Activated CD4-positive, alpha-beta memory T cell treated with anti-CD3 and anti-CD28 coated beads for 36 hours (primary cell): Measurements from ENCODE around the gene ASB16. TPM values are rescaled to one million over a fixed set of nuclear protein-coding genes. Genes with fewer than 3 reads are reported as not detected.

Experiments
- CTCF ChIA-PET: fragments of 350-600 bp; sonication (Branson Sonifier 250); formaldehyde crosslinking; loops from one replicate; lab custom pipeline; 2021; ENCODE audit warnings: antibody characterized with exemption, inconsistent platforms; lab: Charles Lee
- POLR2A ChIA-PET: fragments of 350-600 bp; sonication (Branson Sonifier 250); formaldehyde crosslinking; loops from one replicate; lab custom pipeline; 2021; ENCODE audit warnings: antibody characterized with exemption; lab: Charles Lee
- DNase-seq: peaks from one replicate; pipeline ENCODE4 v3.0.0-alpha.2; 2020
- H3K27ac Mint-ChIP-seq: one replicate; pipeline ENCODE4 v1.8.0; 2021; ENCODE audit warnings: mixed read lengths
- H3K27me3 Mint-ChIP-seq: one replicate; pipeline ENCODE4 v1.8.0; 2021; ENCODE audit warnings: mixed read lengths
- H3K36me3 Mint-ChIP-seq: one replicate; pipeline ENCODE4 v1.8.0; 2021; ENCODE audit warnings: mixed read lengths
- H3K4me1 Mint-ChIP-seq: one replicate; pipeline ENCODE4 v1.8.0; 2021; ENCODE audit warnings: low read depth, mixed read lengths
- H3K4me3 Mint-ChIP-seq: one replicate; pipeline ENCODE4 v1.8.0; 2021; ENCODE audit warnings: mild to moderate bottlenecking, mixed read lengths
- H3K9me3 Mint-ChIP-seq: one replicate; pipeline ENCODE4 v1.8.0; 2021; ENCODE audit warnings: mixed read lengths
- intact Hi-C: fragments of 100-400 bp; cut with micrococcal nuclease; formaldehyde crosslinking; loops from one replicate; pipeline ENCODE4 v1.15.1; 2023
- total RNA-seq, 2 experiments: library from RNA; stranded (reverse); gene quantifications; one replicate each; pipeline ENCODE4 v1.2.3, GENCODE V29; 2021

The ASB16 gene
- total RNA-seq, 2 experiments from 2014 or later = 0.19 TPM; not detected in 1

DNA sequence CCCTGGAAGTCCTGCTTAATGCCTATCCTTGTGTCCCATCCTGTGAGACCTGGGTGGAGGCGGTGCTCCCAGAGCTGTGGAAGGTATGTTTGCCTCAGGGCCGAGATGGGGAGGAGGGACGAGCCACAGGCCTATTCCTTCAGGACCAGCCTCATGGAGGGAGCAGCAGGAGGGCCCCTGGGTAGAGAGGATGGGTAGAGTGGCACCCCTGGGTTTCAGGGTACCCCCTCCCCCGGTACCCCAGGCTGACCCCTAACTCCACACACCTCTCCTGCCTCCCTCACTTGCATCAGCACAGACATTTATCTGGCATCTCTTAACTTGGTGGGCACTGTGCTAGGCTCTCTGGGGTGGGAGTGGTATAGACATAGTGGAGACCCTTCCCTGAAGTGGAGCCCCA, 7.1 kb downstream of the ASB16 start:
- Mint-ChIP-seq H3K27ac (no peak overlapping the region), H3K4me1 (peaks cover 5% of the 10 kb centered on the region)
- POLR2A ChIA-PET = no interaction called here

DNA sequence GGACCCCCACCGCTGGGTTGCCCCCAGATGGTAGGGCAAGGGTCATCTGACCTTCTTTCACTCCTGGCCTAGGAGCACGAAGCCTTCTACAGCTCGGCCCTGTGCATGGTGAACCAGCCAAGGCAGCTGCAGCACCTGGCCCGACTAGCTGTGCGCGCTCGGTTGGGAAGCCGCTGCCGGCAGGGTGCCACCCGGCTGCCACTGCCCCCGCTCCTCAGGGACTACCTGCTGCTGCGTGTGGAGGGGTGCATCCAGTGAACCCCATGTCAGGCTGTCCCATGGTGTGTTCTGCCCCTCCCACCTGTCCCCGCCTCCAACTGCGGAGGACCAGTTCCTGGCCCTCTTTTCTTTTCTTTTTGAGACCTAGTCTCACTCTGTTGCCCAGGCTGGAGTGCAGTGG, 7.6 kb downstream of the ASB16 start:
- Mint-ChIP-seq H3K4me3 (no peak overlapping the region), H3K4me1 (peaks cover 5% of the 10 kb centered on the region), H3K27ac (no peak overlapping the region), H3K27me3 (no peaks in the 10 kb centered on the region), H3K36me3 (peaks cover 20% of the 10 kb centered on the region), H3K9me3 (no peaks in the 10 kb centered on the region)
- no peak for DNase-seq
- POLR2A ChIA-PET = no interaction called here
- intact Hi-C loops = no loop called here
- CTCF ChIA-PET = no interaction called here

More for the DNA sequence above, 7.1 kb downstream of the ASB16 start:
- no peak for DNase-seq
- Mint-ChIP-seq H3K9me3 (no peaks in the 10 kb centered on the region), H3K27me3 (no peaks in the 10 kb centered on the region), H3K4me3 (no peak overlapping the region), H3K36me3 (peaks cover 20% of the 10 kb centered on the region)
- intact Hi-C loops = no loop called here
- CTCF ChIA-PET = no interaction called here

DNA sequence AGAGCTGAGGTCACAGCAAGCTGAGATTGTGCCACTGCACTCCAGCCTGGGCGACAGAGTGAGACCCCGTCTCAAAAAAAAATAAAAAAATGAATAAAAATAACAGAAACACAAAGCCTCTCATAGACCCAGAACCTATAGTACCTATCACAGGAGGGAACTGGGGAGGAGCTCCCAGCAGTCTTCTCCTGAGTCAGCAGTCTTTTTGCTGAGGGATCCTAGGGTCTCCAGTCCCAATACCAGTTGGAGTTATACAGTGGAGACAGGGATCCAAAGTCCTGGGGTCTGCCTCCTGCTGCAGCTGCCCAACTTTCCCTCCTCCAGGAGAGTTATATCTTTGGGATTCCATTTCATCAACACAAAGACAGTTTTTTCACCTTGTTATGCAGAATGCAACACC, 12.5 kb downstream of the ASB16 start:
- POLR2A ChIA-PET = interaction anchor here (1.1 kb wide), 1 partner anchor 27 kb away, joined by 3 read pairs; no protein-coding TSS in a partner anchor
- intact Hi-C loops = no loop called here
- no peak overlapping the region for H3K4me3 Mint-ChIP-seq
- peaks cover 33% of the 10 kb centered on the region for H3K4me1 Mint-ChIP-seq
- H3K27ac Mint-ChIP-seq = no peak overlapping the region
- peaks cover 21% of the 10 kb centered on the region for H3K36me3 Mint-ChIP-seq
- no peak for DNase-seq
- CTCF ChIA-PET = interaction anchor here (0.6 to 1.1 kb wide), 3 partner anchors 15 to 163 kb away, joined by 3 to 4 read pairs (median 4); partner anchors contain the start of gene GRN
- H3K27me3 Mint-ChIP-seq = no peaks in the 10 kb centered on the region
- H3K9me3 Mint-ChIP-seq = no peaks in the 10 kb centered on the region

DNA sequence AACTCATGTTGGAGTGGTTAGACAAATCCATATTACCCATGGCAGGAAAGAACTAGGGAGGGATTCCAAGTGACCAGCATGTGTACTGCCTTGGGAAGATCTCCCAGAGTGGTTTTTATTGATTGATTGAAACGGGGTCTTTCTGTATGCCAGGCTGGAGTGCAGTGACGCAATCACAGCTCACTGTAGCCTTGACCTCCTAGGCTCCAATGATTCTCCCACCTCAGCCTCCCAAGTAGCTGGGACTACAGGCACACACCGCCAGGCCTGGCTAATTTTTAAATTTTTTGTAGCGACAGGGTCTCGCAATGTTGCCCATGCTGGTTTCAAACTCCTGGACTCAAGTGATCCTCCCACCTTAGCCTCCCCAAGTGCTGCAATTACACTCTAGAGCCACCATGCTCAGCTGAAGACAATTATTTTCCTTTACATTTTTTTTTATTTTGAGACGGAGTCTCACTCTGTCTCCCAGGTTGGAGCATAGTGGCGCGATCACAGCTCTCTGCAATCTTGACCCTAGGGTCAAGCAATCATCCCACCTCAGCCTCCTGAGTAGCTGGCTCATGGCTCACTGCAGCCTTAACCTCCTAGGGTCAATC, 13.8 kb downstream of the ASB16 start:
- H3K9me3 Mint-ChIP-seq = no peaks in the 10 kb centered on the region
- DNase-seq = no peak
- H3K27me3 Mint-ChIP-seq = no peaks in the 10 kb centered on the region
- peaks cover 43% of the 10 kb centered on the region for H3K4me1 Mint-ChIP-seq
- intact Hi-C loops = no loop called here
- no peak overlapping the region for H3K4me3 Mint-ChIP-seq
- peaks cover 18% of the 10 kb centered on the region for H3K36me3 Mint-ChIP-seq
- CTCF ChIA-PET = interaction anchor here (0.6 to 3.3 kb wide), 5 partner anchors 16 to 274 kb away, joined by 4 to 33 read pairs (median 15); no protein-coding TSS in a partner anchor
- no peak overlapping the region for H3K27ac Mint-ChIP-seq
- POLR2A ChIA-PET = no interaction called here

DNA sequence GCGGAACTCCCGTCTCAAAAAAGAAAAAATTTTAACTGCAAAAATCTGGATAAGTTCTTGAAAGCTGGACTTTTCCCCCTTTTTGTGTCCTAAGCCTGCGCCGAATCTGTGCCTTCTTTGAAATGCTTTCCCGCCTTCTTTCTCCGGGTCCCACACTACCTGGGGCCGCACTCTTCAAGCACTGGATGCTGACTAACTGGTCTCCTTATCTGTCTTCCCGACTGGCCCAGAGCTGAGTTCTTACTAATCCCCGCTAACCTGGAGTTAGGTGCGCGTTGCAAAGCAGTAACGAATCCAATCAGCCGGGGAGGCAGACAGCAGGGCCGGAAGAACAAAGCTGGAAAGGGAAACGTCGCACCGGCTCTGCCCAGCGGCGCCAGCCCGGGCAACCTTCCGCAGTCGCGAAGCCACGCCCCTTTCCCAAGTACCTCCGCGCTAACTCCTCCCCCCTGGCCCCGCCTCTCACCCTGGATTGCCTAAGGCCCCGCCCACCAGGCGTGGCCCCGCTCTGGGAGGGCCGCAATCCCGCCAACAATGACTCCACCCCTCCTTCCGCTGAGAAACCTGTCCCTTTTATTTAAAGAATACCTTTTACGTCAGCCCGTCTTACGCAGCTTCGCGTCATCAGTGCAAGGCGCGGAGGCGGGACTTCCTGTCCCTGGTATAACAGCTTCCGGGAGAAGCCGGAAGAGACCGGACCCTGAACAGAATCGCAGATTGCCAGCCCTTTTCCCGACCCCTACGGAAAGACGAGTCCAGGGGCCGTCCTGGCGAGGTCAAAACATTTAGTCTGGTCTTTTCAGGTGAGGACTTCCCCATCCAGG, 16.0 kb downstream of the ASB16 start, which contains the start of gene TMUB2:
Gene TMUB2, plus strand, starts transcription at position 666 of the 824 bp plus-strand sequence. CDS start 737 bp downstream, outside the sequence.
- intact Hi-C loops = loop anchor here (1.0 to 2.0 kb wide), 6 partner anchors 14 to 180 kb away; partner anchors contain the start of genes HDAC5, HROB and LSM12
- no peaks in the 10 kb centered on the region for H3K9me3 Mint-ChIP-seq
- peaks cover 43% of the 10 kb centered on the region for H3K4me1 Mint-ChIP-seq
- peak; percentile 100 for DNase-seq
- H3K4me3 Mint-ChIP-seq = peak within 1 kb of the TSS; percentile 94
- no peaks in the 10 kb centered on the region for H3K27me3 Mint-ChIP-seq
- ChIA-PET CTCF (interaction anchor here (0.7 to 3.3 kb wide), 15 partner anchors 12 to 168 kb away, joined by 3 to 33 read pairs (median 6); partner anchors contain the start of genes GRN and HDAC5), POLR2A (interaction anchor here (0.5 to 4.8 kb wide), 10 partner anchors 12 to 159 kb away, joined by 3 to 22 read pairs (median 6); partner anchors contain the start of genes ATXN7L3, HDAC5 and LSM12)
- H3K36me3 Mint-ChIP-seq = peaks cover 24% of the 10 kb centered on the region
- H3K27ac Mint-ChIP-seq = peak within 1 kb of the TSS; percentile 97

DNA sequence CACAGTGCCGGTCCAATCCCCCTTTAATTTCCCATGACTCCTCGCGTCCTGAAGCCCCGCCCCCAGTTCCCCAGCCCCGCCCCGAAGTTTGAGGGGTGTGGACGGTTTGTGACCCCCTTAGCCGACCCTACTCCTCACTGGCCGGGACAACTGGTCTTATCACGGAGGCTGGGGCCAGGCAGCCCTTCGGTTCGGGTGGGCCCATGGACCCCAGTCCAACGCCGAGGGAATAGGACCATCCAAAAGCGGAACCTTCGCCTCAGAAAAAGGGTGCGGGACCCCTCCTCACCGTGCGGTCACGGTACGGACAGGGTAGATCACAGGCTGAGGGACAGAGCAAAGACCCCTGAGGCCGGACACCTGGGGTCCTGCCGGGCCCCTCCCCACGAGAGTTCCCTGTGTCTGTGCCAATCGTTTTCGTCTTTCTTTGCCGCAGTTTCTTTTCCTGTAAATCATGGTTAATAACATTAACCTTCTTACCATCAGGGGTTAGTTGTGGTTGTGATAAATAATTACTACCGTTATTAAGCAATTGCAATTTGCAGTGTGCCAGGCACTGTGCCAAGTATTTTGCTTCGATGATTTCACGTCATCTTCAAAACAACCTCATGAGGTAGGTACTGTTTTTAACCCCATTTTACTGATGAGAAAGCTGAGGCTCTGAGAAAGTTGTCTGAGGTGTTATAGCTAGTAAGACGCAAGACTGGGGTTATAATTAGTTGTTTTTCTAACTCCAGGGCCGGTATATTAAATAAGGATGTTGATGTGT, 16.8 kb downstream of the ASB16 start:
- peaks cover 38% of the 10 kb centered on the region for H3K4me1 Mint-ChIP-seq
- DNase-seq = peak; percentile 46
- peak overlapping the region; percentile 97 for H3K27ac Mint-ChIP-seq
- H3K27me3 Mint-ChIP-seq = no peaks in the 10 kb centered on the region
- no peaks in the 10 kb centered on the region for H3K9me3 Mint-ChIP-seq
- intact Hi-C loops = loop anchor here (2.0 kb wide), 1 partner anchor 65 kb away; the partner anchor contains the start of gene HDAC5
- H3K4me3 Mint-ChIP-seq = peak overlapping the region; percentile 94
- peaks cover 17% of the 10 kb centered on the region for H3K36me3 Mint-ChIP-seq
- POLR2A ChIA-PET = interaction anchor here (0.7 to 4.8 kb wide), 7 partner anchors 11 to 158 kb away, joined by 3 to 22 read pairs (median 7); partner anchors contain the start of genes ATXN7L3 and HDAC5
- CTCF ChIA-PET = interaction anchor here (0.7 to 3.3 kb wide), 12 partner anchors 11 to 158 kb away, joined by 3 to 33 read pairs (median 4); partner anchors contain the start of genes GRN and HDAC5

DNA sequence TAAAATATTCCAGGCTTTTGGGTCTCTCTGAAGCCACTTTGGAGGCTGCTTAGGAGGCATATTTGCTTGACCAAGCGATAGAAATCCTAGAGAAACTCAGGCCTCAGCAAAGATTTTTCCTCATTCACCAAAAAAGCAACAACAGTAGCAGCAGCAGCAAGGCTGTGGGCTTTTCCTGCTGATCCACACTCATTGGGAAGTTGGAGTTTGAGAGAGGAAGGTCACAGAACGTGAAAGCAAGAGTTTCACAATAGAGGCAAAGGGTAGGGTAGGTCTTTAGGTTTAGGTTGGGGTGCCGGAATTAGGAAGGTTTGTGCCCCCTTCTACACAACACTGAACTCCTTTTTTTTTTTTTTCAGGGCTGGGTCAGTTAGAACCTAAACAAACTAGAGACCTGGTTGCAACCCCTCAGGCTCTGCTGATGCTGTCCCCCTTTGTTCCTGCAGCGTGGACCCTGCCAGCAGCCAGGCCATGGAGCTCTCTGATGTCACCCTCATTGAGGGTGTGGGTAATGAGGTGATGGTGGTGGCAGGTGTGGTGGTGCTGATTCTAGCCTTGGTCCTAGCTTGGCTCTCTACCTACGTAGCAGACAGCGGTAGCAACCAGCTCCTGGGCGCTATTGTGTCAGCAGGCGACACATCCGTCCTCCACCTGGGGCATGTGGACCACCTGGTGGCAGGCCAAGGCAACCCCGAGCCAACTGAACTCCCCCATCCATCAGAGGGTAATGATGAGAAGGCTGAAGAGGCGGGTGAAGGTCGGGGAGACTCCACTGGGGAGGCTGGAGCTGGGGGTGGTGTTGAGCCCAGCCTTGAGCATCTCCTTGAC, 18.3 kb downstream of the ASB16 start:
- Mint-ChIP-seq H3K36me3 (peaks cover 17% of the 10 kb centered on the region), H3K27me3 (no peaks in the 10 kb centered on the region), H3K4me3 (no peak overlapping the region), H3K27ac (peak overlapping the region; percentile 97), H3K4me1 (peaks cover 35% of the 10 kb centered on the region), H3K9me3 (no peaks in the 10 kb centered on the region)
- DNase-seq = no peak
- CTCF ChIA-PET = interaction anchor here (0.6 to 2.8 kb wide), 6 partner anchors 15 to 157 kb away, joined by 3 to 10 read pairs (median 5); partner anchors contain the start of genes GRN and UBTF
- intact Hi-C loops = no loop called here
- POLR2A ChIA-PET = interaction anchor here (0.5 to 4.8 kb wide), 3 partner anchors 10 to 87 kb away, joined by 3 to 22 read pairs (median 5); partner anchors contain the start of gene ATXN7L3

- CTCF ChIA-PET = interaction anchor here (1.9 to 2.8 kb wide), 2 partner anchors 14 to 20 kb away, joined by 7 to 10 read pairs; no protein-coding TSS in a partner anchor
- Mint-ChIP-seq H3K27ac (peak overlapping the region; percentile 4), H3K4me1 (peaks cover 20% of the 10 kb centered on the region), H3K4me3 (no peak overlapping the region), H3K27me3 (no peaks in the 10 kb centered on the region), H3K36me3 (peaks cover 21% of the 10 kb centered on the region), H3K9me3 (no peaks in the 10 kb centered on the region)
- intact Hi-C loops = no loop called here
- DNase-seq = no peak
- POLR2A ChIA-PET = no interaction called here
These were observed 20.0 kb downstream of the ASB16 start for GRCh38 chr17:44190481-44190880.

DNA sequence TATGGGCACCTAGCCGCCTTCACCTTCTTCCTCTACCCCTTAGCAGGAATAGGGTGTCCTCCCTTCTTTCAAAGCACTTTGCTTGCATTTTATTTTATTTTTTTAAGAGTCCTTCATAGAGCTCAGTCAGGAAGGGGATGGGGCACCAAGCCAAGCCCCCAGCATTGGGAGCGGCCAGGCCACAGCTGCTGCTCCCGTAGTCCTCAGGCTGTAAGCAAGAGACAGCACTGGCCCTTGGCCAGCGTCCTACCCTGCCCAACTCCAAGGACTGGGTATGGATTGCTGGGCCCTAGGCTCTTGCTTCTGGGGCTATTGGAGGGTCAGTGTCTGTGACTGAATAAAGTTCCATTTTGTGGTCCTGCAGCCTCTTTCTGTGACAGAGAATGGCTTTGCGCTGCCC, 20.9 kb downstream of the ASB16 start:
- intact Hi-C loops = no loop called here
- Mint-ChIP-seq H3K9me3 (no peaks in the 10 kb centered on the region), H3K36me3 (peaks cover 26% of the 10 kb centered on the region), H3K4me3 (no peak overlapping the region), H3K4me1 (peaks cover 15% of the 10 kb centered on the region), H3K27me3 (no peaks in the 10 kb centered on the region), H3K27ac (no peak overlapping the region)
- DNase-seq = no peak
- ChIA-PET POLR2A (interaction anchor here (0.7 to 1.6 kb wide), 2 partner anchors 18 to 465 kb away, joined by 3 read pairs; no protein-coding TSS in a partner anchor), CTCF (interaction anchor here (0.5 to 1.2 kb wide), 2 partner anchors 18 to 173 kb away, joined by 4 to 5 read pairs; no protein-coding TSS in a partner anchor)

GRCh38 chr17:44191941-44192496, 21.5 kb downstream of the ASB16 start:
- ChIA-PET POLR2A (interaction anchor here (0.7 to 1.6 kb wide), 2 partner anchors 17 to 466 kb away, joined by 3 read pairs; no protein-coding TSS in a partner anchor), CTCF (interaction anchor here (0.5 to 1.2 kb wide), 2 partner anchors 18 to 173 kb away, joined by 4 to 5 read pairs; no protein-coding TSS in a partner anchor)
- intact Hi-C loops = no loop called here
- no peaks in the 10 kb centered on the region for H3K27me3 Mint-ChIP-seq
- peaks cover 28% of the 10 kb centered on the region for H3K36me3 Mint-ChIP-seq
- no peak for DNase-seq
- no peaks in the 10 kb centered on the region for H3K9me3 Mint-ChIP-seq
- peaks cover 18% of the 10 kb centered on the region for H3K4me1 Mint-ChIP-seq
- H3K4me3 Mint-ChIP-seq = no peak overlapping the region
- no peak overlapping the region for H3K27ac Mint-ChIP-seq
